Kidney (tissue), 14 donors: ENCODE measurements around the gene NSG2. TPM values are rescaled to one million over a fixed set of nuclear protein-coding genes. Genes with fewer than 3 reads are reported as not detected.

ENCODE experiments used
- DNase-seq, 5 donors: peaks; one replicate each; pipeline ENCODE4 v3.0.0-alpha.2; 2013 to 2020
- FAIRE-seq: peaks from 2 replicates; lab custom pipeline; 2012; peaks lifted over from hg19 to GRCh38; lab: Jason Lieb, UNC
- H3K27ac ChIP-seq, 2 donors: one replicate each; pipeline ENCODE4 v1.7.0; 2013; ENCODE audit warnings: low read depth in 2 of 2, low read length in 2 of 2, inconsistent platforms in 1 of 2
- H3K27me3 ChIP-seq: one replicate; pipeline ENCODE4 v1.7.1; 2013; ENCODE audit warnings: low read length, inconsistent platforms; ENCODE audit not compliant: control insufficient read depth, insufficient read depth
- H3K36me3 ChIP-seq, 3 donors: one replicate each; pipeline versions ENCODE4 v1.7.0 to v1.7.1; 2013; ENCODE audit warnings: low read length in 3 of 3, control low read depth in 1 of 3, inconsistent platforms in 1 of 3; ENCODE audit not compliant: insufficient read depth in 3 of 3, control insufficient read depth in 2 of 3
- H3K4me1 ChIP-seq, 3 donors: one replicate each; pipeline versions ENCODE4 v1.7.0 to v1.7.1; 2013; ENCODE audit warnings: low read length in 3 of 3, inconsistent platforms in 1 of 3, low read depth in 1 of 3; ENCODE audit not compliant: control insufficient read depth in 2 of 3, insufficient read depth in 2 of 3
- H3K4me3 ChIP-seq, 3 donors: one replicate each; pipeline versions ENCODE4 v1.7.0 to v1.8.1; 2013; ENCODE audit warnings: low read length in 3 of 3, control low read depth in 1 of 3, inconsistent platforms in 1 of 3
- H3K9ac ChIP-seq, 3 donors: one replicate each; pipeline versions ENCODE4 v1.7.0 to v1.7.1; 2013; ENCODE audit warnings: low read length in 3 of 3, control low read depth in 1 of 3, inconsistent platforms in 1 of 3
- H3K9me3 ChIP-seq, 3 donors: one replicate each; pipeline versions ENCODE4 v1.7.0 to v1.7.1; 2013; ENCODE audit warnings: low read length in 3 of 3, control low read depth in 1 of 3, inconsistent platforms in 1 of 3; ENCODE audit not compliant: control insufficient read depth in 2 of 3, insufficient read depth in 1 of 3
- intact Hi-C: fragments of 100-400 bp; cut with DNase I; formaldehyde crosslinking; loops from one replicate; pipeline ENCODE4 v1.11.1; 2022
- polyA plus RNA-seq: library from polyadenylated mRNA; stranded (reverse); fragments of 350-450 nt; fragmentation: Illumina TruSeq; extraction: RNeasy Lipid Tissue Mini Kit (QIAGEN cat#74804); gene quantifications from one replicate; pipeline ENCODE4 v1.2.3, GENCODE V29; 2014; ENCODE audit warnings: low read depth, low replicate concordance; ENCODE audit not compliant: insufficient read depth
- total RNA-seq: library from RNA; stranded (reverse); fragmentation: NEBNext Ultra II Directional; extraction: Animal tissue kit (Norgen Biotek cat#: 25700); gene quantifications from one replicate; pipeline ENCODE4 v1.2.1, GENCODE V29; 2021
- TF ChIP-seq, protein P1 (sequence below): IDR thresholded peaks from 3 replicates; pipeline ENCODE4 v1.5.1; 2012; ENCODE audit warnings: mild to moderate bottlenecking, moderate library complexity, borderline replicate concordance; ENCODE audit not compliant: insufficient read depth; ENCODE audit errors: extremely low read depth
- donor health status: control.
- donor health status: control.
- donor health status: control.
- donor health status: control.
- donor health status: control.
- donor health status: DM: yes; HTN: yes; CAD: no.
- donor health status: Normal renal cell carcinoma (clear cell type).

NSG2 gene
- total and polyA plus RNA-seq, 2 donors from 2014 or later: 0.41 TPM; not detected in 1

DNA sequence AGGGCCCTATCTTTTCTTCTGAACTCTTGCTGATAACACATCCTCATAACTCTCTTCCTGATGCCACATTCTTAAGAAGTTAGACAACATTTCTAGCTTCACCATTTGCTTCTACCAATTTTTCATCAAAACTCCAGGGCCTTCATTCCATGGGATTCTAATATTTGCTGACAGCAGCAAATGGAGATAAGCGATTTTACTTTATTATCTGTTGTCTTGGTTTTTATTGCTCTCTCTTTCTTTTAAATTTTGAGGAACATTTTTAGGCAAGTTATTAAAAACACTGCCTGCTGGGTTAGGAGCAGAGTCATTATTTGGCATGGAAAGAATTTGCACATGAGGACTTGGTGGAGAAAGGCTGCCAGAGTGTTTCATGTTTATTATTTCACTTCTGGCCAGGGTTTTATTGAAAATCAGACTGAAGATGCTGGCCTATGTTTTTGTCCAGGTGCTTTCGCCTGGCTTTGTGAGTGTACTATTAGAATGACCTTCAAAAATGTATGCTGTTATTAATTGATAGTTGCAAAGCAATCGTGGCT is 27.7 kb downstream of the NSG2 start:
- Histone ChIP-seq H3K9me3 (no peaks in the 10 kb centered on the region), H3K4me1 (no peaks in the 10 kb centered on the region), H3K36me3 (no peaks in the 10 kb centered on the region), H3K4me3 (no peak overlapping the region), H3K27me3 (no peaks in the 10 kb centered on the region), H3K27ac (no peak overlapping the region), H3K9ac (no peak overlapping the region)
- intact Hi-C loops: no loop called here
- TF ChIP-seq, protein P1, sequence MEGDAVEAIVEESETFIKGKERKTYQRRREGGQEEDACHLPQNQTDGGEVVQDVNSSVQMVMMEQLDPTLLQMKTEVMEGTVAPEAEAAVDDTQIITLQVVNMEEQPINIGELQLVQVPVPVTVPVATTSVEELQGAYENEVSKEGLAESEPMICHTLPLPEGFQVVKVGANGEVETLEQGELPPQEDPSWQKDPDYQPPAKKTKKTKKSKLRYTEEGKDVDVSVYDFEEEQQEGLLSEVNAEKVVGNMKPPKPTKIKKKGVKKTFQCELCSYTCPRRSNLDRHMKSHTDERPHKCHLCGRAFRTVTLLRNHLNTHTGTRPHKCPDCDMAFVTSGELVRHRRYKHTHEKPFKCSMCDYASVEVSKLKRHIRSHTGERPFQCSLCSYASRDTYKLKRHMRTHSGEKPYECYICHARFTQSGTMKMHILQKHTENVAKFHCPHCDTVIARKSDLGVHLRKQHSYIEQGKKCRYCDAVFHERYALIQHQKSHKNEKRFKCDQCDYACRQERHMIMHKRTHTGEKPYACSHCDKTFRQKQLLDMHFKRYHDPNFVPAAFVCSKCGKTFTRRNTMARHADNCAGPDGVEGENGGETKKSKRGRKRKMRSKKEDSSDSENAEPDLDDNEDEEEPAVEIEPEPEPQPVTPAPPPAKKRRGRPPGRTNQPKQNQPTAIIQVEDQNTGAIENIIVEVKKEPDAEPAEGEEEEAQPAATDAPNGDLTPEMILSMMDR: no peak
- no peak for DNase-seq
- no peak for FAIRE-seq

GRCh38 chr5:174074369-174074768 is 28.9 kb downstream of the NSG2 start:
- no peak for FAIRE-seq
- no peak overlapping the region for H3K27ac ChIP-seq
- intact Hi-C loops: no loop called here
- no peak for DNase-seq
- TF ChIP-seq, protein P1: no peak
- no peaks in the 10 kb centered on the region for H3K4me1 ChIP-seq
- no peak overlapping the region for H3K9ac ChIP-seq
- H3K9me3 ChIP-seq: no peaks in the 10 kb centered on the region
- H3K4me3 ChIP-seq: no peak overlapping the region
- no peaks in the 10 kb centered on the region for H3K27me3 ChIP-seq
- H3K36me3 ChIP-seq: no peaks in the 10 kb centered on the region

DNA sequence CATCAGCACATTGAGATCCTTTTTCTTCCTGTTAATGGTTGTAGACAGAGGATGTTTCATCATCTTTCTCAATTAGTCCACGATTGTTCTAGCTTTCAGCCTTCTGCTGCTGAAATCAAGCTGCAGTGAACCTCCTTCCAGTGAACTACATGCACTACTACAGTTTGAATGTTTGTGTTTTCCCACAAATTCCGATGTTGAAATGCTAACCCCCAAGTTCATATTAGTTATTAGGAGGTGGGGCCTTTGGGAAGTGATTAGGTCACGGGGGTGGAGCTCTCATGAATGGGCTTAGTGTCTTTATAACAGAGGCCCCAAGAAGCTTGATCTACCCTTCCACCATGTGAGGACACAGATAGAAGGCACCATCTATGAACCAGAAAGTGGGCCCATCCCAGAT is 32.9 kb downstream of the NSG2 start:
- H3K27me3 ChIP-seq: no peaks in the 10 kb centered on the region
- no peaks in the 10 kb centered on the region for H3K4me1 ChIP-seq
- no peaks in the 10 kb centered on the region for H3K36me3 ChIP-seq
- no peak overlapping the region for H3K4me3 ChIP-seq
- no peak overlapping the region for H3K9ac ChIP-seq
- H3K27ac ChIP-seq: no peak overlapping the region
- no peaks in the 10 kb centered on the region for H3K9me3 ChIP-seq
- intact Hi-C loops: no loop called here
- TF ChIP-seq, protein P1: no peak
- FAIRE-seq (no peak), DNase-seq (no peak)

DNA sequence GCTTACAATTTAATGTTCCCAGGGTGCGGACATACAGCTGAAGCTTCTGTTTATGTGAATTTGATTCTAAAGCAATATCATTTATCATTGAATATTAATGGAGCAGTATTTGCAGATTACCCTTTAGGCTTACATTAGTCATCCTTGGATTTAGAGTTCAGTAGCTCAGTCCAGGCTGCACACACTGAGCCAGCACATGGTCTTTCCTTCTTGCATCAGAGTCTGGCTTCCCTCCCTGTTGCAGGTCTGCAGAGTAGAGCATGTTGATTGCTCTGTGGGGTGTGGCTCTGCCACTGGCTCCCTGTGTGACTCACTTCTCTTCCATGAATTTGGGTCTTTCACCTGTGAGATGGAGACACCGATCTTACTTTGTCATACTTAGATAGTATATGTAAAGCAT is 36.8 kb downstream of the NSG2 start:
- TF ChIP-seq, protein P1: no peak
- Histone ChIP-seq H3K4me3 (no peak overlapping the region), H3K27ac (no peak overlapping the region), H3K9me3 (no peaks in the 10 kb centered on the region), H3K9ac (no peak overlapping the region), H3K36me3 (no peaks in the 10 kb centered on the region), H3K27me3 (no peaks in the 10 kb centered on the region), H3K4me1 (no peaks in the 10 kb centered on the region)
- FAIRE-seq (no peak), DNase-seq (no peak)
- intact Hi-C loops: no loop called here
